Measurements from ENCODE around the gene TMEM242. TPM values are rescaled to one million over a fixed set of nuclear protein-coding genes. Genes with fewer than 3 reads are reported as not detected.

Gene TMEM242
- total RNA-seq, 1 experiment from 2014 or later: 9.4 TPM

- CTCF ChIA-PET: interaction anchor here (0.8 kb wide), 1 partner anchor 10 kb away, joined by 4 read pairs; no protein-coding TSS in a partner anchor
- BruUV-seq (replicated peaks): no TSS peak
- intact Hi-C loops (cut with micrococcal nuclease): no loop called here
- no peak overlapping the region for H3K4me3 Mint-ChIP-seq (ENCODE audit: unreplicated experiment)
- TF ChIP-seq CTCF (IDR thresholded peaks at IDR 0.05; ENCODE audit: unreplicated experiment): peak; percentile 10
- H3K36me3 Mint-ChIP-seq (ENCODE audit: insufficient read depth, unreplicated experiment): no peaks in the 10 kb centered on the region
- no peak for DNase-seq (ENCODE audit: unreplicated experiment)
- H3K27me3 Mint-ChIP-seq (ENCODE audit: insufficient read depth, unreplicated experiment): no peaks in the 10 kb centered on the region
- H3K4me1 Mint-ChIP-seq (ENCODE audit: insufficient read depth, unreplicated experiment): no peaks in the 10 kb centered on the region
- POLR2A ChIA-PET: no interaction called here
- no peak overlapping the region for H3K27ac Mint-ChIP-seq (ENCODE audit: low read depth, unreplicated experiment)
- no peaks in the 10 kb centered on the region for H3K9me3 Mint-ChIP-seq (ENCODE audit: unreplicated experiment)
These were observed 41.7 kb downstream of the TMEM242 start for GRCh38 chr6:157281570-157281969.

- Mint-ChIP-seq H3K4me3 (ENCODE audit: unreplicated experiment) (no peak overlapping the region), H3K27ac (ENCODE audit: low read depth, unreplicated experiment) (no peak overlapping the region), H3K9me3 (ENCODE audit: unreplicated experiment) (no peaks in the 10 kb centered on the region), H3K27me3 (ENCODE audit: insufficient read depth, unreplicated experiment) (no peaks in the 10 kb centered on the region), H3K4me1 (ENCODE audit: insufficient read depth, unreplicated experiment) (no peaks in the 10 kb centered on the region), H3K36me3 (ENCODE audit: insufficient read depth, unreplicated experiment) (no peaks in the 10 kb centered on the region)
- no TSS peak for BruUV-seq (replicated peaks)
- CTCF ChIA-PET: no interaction called here
- intact Hi-C loops (cut with micrococcal nuclease): no loop called here
- POLR2A ChIA-PET: no interaction called here
- no peak for TF ChIP-seq CTCF (IDR thresholded peaks at IDR 0.05; ENCODE audit: unreplicated experiment)
- DNase-seq (ENCODE audit: unreplicated experiment): no peak
These were observed 42.4 kb downstream of the TMEM242 start for GRCh38 chr6:157280947-157281346.

GRCh38 chr6:157280157-157280556 lies 43.2 kb downstream of the TMEM242 start:
- H3K36me3 Mint-ChIP-seq (ENCODE audit: insufficient read depth, unreplicated experiment): no peaks in the 10 kb centered on the region
- H3K4me3 Mint-ChIP-seq (ENCODE audit: unreplicated experiment): no peak overlapping the region
- POLR2A ChIA-PET: no interaction called here
- CTCF ChIA-PET: no interaction called here
- H3K27ac Mint-ChIP-seq (ENCODE audit: low read depth, unreplicated experiment): no peak overlapping the region
- H3K4me1 Mint-ChIP-seq (ENCODE audit: insufficient read depth, unreplicated experiment): no peaks in the 10 kb centered on the region
- intact Hi-C loops (cut with micrococcal nuclease): no loop called here
- no peaks in the 10 kb centered on the region for H3K27me3 Mint-ChIP-seq (ENCODE audit: insufficient read depth, unreplicated experiment)
- no TSS peak for BruUV-seq (replicated peaks)
- DNase-seq (ENCODE audit: unreplicated experiment): no peak
- H3K9me3 Mint-ChIP-seq (ENCODE audit: unreplicated experiment): no peaks in the 10 kb centered on the region
- TF ChIP-seq CTCF (IDR thresholded peaks at IDR 0.05; ENCODE audit: unreplicated experiment): no peak

GRCh38 chr6:157278171-157278570 lies 45.1 kb downstream of the TMEM242 start:
- POLR2A ChIA-PET: interaction anchor here (1.5 kb wide), 1 partner anchor 22 kb away, joined by 3 read pairs; no protein-coding TSS in a partner anchor
- BruUV-seq (replicated peaks): no TSS peak
- intact Hi-C loops (cut with micrococcal nuclease): loop anchor here (5.0 to 10.0 kb wide), 2 partner anchors 496 to 1953 kb away; no protein-coding TSS in a partner anchor
- Mint-ChIP-seq H3K36me3 (ENCODE audit: insufficient read depth, unreplicated experiment) (no peaks in the 10 kb centered on the region), H3K27me3 (ENCODE audit: insufficient read depth, unreplicated experiment) (no peaks in the 10 kb centered on the region), H3K4me1 (ENCODE audit: insufficient read depth, unreplicated experiment) (no peaks in the 10 kb centered on the region), H3K9me3 (ENCODE audit: unreplicated experiment) (no peaks in the 10 kb centered on the region), H3K4me3 (ENCODE audit: unreplicated experiment) (no peak overlapping the region), H3K27ac (ENCODE audit: low read depth, unreplicated experiment) (no peak overlapping the region)
- CTCF ChIA-PET: interaction anchor here (0.5 kb wide), 1 partner anchor 233 kb away, joined by 3 read pairs; no protein-coding TSS in a partner anchor
- DNase-seq (ENCODE audit: unreplicated experiment): no peak
- TF ChIP-seq CTCF (IDR thresholded peaks at IDR 0.05; ENCODE audit: unreplicated experiment): no peak
